HG02938 (cell line): ENCODE measurements around the gene CRYBB1.

Experiments used
- ATAC-seq: cut with Tn5 transposase; IDR thresholded peaks from one replicate; pipeline ENCODE4 v1.9.1; 2021; ENCODE audit warnings: mild to moderate bottlenecking, moderate library complexity; ENCODE audit not compliant: unreplicated experiment

The CRYBB1 gene

GRCh38 chr22:26581633-26582168 lies 36.1 kb downstream of the CRYBB1 start:
- no peak for ATAC-seq

DNA sequence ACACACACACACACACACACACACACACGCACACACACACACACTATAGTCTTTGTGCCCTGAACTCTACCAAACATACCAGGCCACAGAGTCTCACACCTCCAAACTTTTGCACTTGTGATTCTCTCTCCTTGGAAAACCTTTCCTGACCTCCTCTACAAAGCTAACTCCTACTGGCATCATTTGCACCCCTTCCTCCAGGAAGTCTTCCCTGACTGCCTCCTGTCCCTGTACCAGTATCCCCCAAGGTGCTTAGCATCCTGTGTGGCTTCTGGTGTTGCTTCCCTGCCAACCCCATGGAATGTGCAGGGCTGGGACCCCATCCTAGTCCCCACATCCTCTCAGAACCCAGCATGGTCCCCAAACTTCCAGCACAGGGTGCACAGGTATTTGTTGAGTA lies 36.8 kb downstream of the CRYBB1 start:
- ATAC-seq: no peak

DNA sequence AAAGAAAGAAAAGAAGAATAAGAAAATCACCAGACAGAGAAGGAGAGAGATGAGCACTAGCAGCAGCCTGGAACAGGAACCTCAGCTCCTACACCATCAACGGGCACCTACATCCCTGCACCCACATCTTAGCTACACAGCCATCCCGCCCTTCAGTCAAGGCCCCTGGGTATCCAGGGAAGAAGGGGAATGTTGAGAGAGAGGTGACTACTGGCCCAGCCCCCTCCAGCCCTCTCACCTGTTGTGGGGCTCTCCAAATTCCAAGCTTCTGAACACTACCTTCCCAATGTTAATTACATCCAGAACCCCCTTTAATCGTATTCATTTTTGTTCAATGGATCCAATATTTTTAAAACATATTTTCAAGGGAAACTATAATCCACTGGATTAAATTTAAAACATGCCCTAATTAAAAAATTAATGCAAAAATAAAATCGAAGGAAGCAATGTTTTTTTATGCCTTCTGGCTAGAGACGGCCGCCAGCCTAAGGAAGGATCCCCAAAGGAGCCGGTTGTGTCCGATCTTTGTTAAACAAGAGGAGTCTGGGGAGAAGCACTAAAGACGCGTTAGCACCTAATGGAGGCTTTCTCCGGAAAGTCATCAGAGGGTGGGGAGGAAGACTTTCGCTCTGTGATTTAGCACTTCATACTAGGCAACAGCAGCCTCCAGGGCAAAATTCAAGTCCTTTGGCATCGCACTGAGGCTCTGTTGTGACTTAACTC lies 37.4 kb downstream of the CRYBB1 start:
- ATAC-seq: no peak

DNA sequence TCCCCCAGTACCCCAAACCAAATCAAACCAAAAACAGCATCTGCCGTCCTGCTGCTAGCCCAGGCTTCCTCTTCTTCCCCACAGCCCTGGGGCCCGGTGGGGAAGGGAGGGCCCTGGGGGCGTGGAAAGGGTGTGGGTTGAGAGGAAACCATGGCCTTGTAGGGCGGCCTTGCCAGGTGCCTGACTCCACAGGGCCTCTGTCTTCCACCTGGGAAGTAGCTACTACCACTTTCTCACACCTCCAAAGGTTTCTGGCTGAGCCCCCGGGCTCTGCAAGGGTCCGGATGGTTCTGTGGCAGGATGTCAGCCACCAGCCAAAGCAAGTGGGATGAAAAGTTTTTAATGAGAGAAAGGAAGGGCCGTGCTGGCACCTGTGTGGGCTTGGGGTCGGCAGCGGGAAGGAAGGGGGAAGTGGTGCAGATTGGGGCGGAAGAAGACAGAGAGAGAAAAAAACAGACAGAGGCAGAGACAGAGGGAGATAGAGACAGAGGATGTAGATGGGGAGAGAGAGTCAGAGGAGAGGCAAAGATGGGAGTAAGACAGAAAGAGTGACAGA lies 38.4 kb downstream of the CRYBB1 start:
- no peak for ATAC-seq

DNA sequence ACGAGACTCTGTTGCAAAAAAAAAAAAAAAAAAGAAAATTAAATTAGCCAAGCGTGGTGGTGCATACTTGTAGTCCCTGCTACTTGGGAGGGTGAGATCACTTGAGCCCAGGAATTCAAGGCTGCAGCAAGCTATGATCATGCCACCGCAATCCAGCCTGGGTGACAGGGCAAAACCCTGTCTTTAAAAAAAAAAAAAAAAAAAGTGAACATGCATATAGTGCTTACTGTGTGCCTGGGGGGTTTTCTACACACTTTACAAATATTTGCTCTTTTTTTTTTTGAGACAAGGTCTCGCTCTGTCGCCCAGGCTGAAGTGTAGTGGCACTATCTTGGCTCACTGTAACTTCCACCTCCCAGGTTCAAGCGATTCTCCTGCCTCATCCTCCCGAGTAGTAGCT lies 40.7 kb downstream of the CRYBB1 start:
- ATAC-seq: no peak

- no peak for ATAC-seq
Measured at GRCh38 chr22:26576026-26576680, 41.7 kb downstream of the CRYBB1 start.

GRCh38 chr22:26574001-26574723 lies 43.7 kb downstream of the CRYBB1 start:
- no peak for ATAC-seq

GRCh38 chr22:26573026-26573662 lies 44.7 kb downstream of the CRYBB1 start:
- no peak for ATAC-seq

GRCh38 chr22:26570864-26571525 lies 46.8 kb downstream of the CRYBB1 start:
- no peak for ATAC-seq

DNA sequence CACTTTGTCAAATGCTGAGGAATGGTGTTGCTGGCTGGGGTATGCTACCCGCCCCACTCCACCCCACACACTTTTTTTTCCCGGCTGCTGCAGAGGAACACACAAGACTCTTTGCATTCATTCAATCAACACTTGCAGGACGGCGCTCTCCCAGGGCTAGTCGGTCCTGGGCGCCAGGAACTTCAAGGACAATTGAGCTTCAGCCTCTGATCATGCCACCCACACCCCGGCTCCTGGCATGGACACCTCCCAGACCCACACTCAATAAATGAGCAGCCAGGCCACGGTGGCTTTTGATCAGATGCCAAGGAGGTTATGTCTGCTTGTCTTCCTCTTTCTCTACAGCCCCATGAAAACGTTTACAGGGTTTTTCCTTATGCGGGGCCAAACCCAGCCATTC lies 47.7 kb downstream of the CRYBB1 start:
- ATAC-seq: no peak

- ATAC-seq: no peak
Measured at GRCh38 chr22:26568207-26568706, 49.6 kb downstream of the CRYBB1 start.

DNA sequence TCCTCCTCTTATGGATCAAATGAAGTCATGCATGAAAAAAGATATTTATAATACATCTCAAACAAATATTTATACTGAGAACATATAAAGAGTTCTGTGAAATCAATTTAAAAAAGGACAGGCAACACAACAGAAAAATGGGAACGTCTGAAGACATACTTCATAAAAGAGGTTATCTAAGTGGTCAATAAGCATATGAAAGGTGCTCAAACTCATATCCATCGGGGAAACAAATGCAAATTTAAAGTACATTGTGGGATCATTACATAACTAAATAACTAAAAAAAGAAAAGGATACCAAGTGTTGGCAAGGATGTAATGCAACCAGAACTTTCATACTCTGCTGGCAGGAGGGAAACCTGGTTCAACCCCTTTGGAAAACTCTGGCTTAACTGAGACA lies 50.2 kb downstream of the CRYBB1 start:
- ATAC-seq: no peak

GRCh38 chr22:26566994-26567393 lies 50.8 kb downstream of the CRYBB1 start:
- ATAC-seq: no peak

GRCh38 chr22:26565889-26566288 lies 51.9 kb downstream of the CRYBB1 start:
- ATAC-seq: no peak

DNA sequence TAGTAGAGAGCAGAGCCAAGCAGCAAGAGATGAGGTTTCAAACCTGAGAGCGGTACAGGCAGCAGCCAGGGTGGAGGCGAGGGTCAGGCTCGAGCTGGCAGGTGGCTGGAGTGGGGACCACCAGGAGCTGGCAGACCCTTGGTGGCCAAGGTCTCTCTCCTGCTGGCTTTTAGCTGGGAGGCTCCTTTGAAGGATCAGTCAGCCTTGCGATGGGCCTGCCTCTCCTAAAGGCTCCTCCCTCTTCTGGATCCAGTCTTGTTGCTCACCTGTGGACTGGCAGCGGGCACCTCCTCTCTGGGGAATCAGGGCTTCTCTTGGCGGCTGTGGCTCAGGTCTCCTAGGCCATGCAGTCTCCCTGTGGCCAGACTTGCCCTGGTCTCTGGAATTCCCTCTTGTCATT lies 52.6 kb downstream of the CRYBB1 start:
- no peak for ATAC-seq

- no peak for ATAC-seq
Measured at GRCh38 chr22:26564672-26565071, 53.2 kb downstream of the CRYBB1 start.

GRCh38 chr22:26564181-26564580 lies 53.6 kb downstream of the CRYBB1 start:
- ATAC-seq: no peak

DNA sequence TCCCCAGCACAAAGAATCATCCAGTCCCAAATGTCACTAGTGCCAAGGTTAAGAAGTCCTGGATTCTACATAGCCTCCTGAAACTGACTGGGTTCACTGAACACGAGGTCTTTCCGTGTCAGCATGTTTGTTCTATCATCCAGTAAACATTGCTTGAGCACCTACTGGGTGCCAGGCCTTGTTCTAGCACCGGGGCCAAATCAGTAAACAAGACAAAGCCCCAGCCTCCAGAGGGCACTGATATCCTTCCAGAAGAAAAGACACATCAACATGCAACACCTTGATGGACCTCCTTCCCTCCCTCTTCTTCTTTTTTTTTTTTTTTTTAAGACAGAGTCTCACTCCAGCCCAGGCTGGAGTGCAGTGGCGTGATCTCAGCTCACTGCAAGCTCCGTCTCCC lies 54.8 kb downstream of the CRYBB1 start:
- ATAC-seq: no peak

- no peak for ATAC-seq
Measured at GRCh38 chr22:26561756-26562417, 55.9 kb downstream of the CRYBB1 start.
